HepG2 (cell line): Measurements from ENCODE around the gene LILRB3. TPM values are rescaled to one million over a fixed set of nuclear protein-coding genes. Genes with fewer than 3 reads are reported as not detected.
A peak's percentile ranks its signal among the peaks of the same experiment; 100 is the strongest.

Experiments used
- BHLHE40 ChIP-seq: IDR thresholded peaks from 2 replicates; pipeline ENCODE4 v1.6.1; 2011; ENCODE audit warnings: low read length, improper control_type of control experiment
- XBP1 ChIP-seq: sonication (generic); formaldehyde crosslinking; IDR thresholded peaks from 2 replicates; pipeline ENCODE4 v1.5.0; 2020; ENCODE audit warnings: missing genetic modification reagents
- ZMYM2 ChIP-seq: sonication (generic); formaldehyde crosslinking; IDR thresholded peaks from 2 replicates; pipeline ENCODE4 v1.8.0; 2022; ENCODE audit warnings: mild to moderate bottlenecking, missing genetic modification reagents
- ZNF432 ChIP-seq: sonication (generic); formaldehyde crosslinking; IDR thresholded peaks from 2 replicates; pipeline ENCODE4 v1.5.0; 2020; ENCODE audit warnings: missing genetic modification reagents, mild to moderate bottlenecking, borderline replicate concordance
- ZNF501 ChIP-seq: sonication (generic); formaldehyde crosslinking; IDR thresholded peaks from 2 replicates; pipeline ENCODE4 v1.5.1; 2020; ENCODE audit warnings: mild to moderate bottlenecking, moderate library complexity, missing genetic modification reagents
- ZNF7 ChIP-seq: IDR thresholded peaks from 2 replicates; pipeline ENCODE4 v1.6.1; 2016; ENCODE audit warnings: missing biosample characterization, missing genetic modification reagents
- polyA plus RNA-seq, 8 experiments: library from polyadenylated mRNA; depleted of rRNA in 3 of 8; stranded (reverse) in 7 of 8; unstranded in 1 of 8; fragments of >200 nt; fragmentation: Illumina TruSeq in 4 of 8; extraction: Trizol in 4 of 8; gene quantifications; 2 replicates each; pipeline versions ENCODE4 v1.2.1 to v1.2.3, GENCODE V29; 2011 to 2016; ENCODE audit warnings: low read depth in 4 of 8, missing spikeins in 1 of 8, mixed read lengths in 1 of 8; ENCODE audit not compliant: insufficient read depth in 1 of 8
- total RNA-seq, 5 experiments: library from RNA; depleted of rRNA; stranded (reverse); fragments of >200 nt; fragmentation: Illumina TruSeq; extraction: Trizol; gene quantifications; 2 replicates each; pipeline ENCODE4 v1.2.3, GENCODE V29; 2016; ENCODE audit warnings: low read depth in 1 of 5
- TF ChIP-seq, protein P1 (sequence below): IDR thresholded peaks from 2 replicates; pipeline ENCODE4 v1.6.1; 2016; ENCODE audit warnings: low read depth, missing genetic modification reagents, missing compliant biosample characterization
- TF ChIP-seq, protein P2 (sequence below): sonication (generic); formaldehyde crosslinking; IDR thresholded peaks from 2 replicates; pipeline ENCODE4 v1.4.0; 2020; ENCODE audit warnings: missing genetic modification reagents
- TF ChIP-seq, protein P3 (sequence below): IDR thresholded peaks from 2 replicates; pipeline ENCODE4 v1.4.0; 2020; ENCODE audit warnings: mild to moderate bottlenecking, missing genetic modification reagents
- TF ChIP-seq, protein P4 (sequence below): sonication (generic); formaldehyde crosslinking; conservative IDR thresholded peaks from 2 replicates; pipeline ENCODE4 v1.8.1; 2023; ENCODE audit warnings: missing genetic modification reagents
- TF ChIP-seq, protein P5 (sequence below): sonication (generic); formaldehyde crosslinking; IDR thresholded peaks from 2 replicates; pipeline ENCODE4 v1.9.0; 2021; ENCODE audit warnings: missing genetic modification reagents, mild to moderate bottlenecking, borderline replicate concordance

Gene LILRB3
- total and polyA plus RNA-seq, 2 of the 13 experiments (the other 11 are each of a cell fraction or from before 2014, with no cell fraction given): 0.22 TPM; not detected in 1

DNA sequence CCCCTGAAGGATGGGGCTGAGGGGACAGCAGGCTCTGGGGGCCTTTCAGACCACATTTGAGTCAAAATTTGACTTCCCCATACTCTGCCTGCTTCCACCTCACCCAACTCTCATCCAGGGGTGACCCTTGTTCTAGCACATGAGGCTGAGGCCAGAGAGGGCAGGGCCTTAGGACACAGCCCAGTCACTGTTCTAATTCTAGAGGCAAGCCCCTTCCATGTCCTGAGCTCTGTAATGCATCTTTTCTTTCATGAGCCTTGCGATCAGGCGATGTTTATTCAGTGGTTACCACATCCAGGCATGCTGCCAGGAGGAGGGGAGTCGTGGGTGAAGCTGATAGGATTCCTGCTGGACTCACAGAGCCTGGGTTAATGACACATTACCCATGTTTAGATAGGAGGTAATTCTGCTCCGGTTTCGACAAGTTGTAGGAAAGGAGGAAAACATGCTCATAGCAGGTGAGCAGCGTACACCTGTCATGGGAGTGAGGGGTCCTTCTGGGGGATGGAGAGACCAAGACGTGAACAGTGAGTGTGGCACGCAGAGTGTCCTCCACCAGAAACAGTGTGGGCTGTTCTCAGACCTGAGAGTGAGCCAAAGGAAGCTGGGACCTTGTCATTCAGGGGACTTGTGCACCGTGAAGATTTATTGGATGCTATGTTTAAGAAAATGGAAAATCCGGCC is 12.9 kb downstream of the LILRB3 start (continued):
- TF ChIP-seq, protein P1, sequence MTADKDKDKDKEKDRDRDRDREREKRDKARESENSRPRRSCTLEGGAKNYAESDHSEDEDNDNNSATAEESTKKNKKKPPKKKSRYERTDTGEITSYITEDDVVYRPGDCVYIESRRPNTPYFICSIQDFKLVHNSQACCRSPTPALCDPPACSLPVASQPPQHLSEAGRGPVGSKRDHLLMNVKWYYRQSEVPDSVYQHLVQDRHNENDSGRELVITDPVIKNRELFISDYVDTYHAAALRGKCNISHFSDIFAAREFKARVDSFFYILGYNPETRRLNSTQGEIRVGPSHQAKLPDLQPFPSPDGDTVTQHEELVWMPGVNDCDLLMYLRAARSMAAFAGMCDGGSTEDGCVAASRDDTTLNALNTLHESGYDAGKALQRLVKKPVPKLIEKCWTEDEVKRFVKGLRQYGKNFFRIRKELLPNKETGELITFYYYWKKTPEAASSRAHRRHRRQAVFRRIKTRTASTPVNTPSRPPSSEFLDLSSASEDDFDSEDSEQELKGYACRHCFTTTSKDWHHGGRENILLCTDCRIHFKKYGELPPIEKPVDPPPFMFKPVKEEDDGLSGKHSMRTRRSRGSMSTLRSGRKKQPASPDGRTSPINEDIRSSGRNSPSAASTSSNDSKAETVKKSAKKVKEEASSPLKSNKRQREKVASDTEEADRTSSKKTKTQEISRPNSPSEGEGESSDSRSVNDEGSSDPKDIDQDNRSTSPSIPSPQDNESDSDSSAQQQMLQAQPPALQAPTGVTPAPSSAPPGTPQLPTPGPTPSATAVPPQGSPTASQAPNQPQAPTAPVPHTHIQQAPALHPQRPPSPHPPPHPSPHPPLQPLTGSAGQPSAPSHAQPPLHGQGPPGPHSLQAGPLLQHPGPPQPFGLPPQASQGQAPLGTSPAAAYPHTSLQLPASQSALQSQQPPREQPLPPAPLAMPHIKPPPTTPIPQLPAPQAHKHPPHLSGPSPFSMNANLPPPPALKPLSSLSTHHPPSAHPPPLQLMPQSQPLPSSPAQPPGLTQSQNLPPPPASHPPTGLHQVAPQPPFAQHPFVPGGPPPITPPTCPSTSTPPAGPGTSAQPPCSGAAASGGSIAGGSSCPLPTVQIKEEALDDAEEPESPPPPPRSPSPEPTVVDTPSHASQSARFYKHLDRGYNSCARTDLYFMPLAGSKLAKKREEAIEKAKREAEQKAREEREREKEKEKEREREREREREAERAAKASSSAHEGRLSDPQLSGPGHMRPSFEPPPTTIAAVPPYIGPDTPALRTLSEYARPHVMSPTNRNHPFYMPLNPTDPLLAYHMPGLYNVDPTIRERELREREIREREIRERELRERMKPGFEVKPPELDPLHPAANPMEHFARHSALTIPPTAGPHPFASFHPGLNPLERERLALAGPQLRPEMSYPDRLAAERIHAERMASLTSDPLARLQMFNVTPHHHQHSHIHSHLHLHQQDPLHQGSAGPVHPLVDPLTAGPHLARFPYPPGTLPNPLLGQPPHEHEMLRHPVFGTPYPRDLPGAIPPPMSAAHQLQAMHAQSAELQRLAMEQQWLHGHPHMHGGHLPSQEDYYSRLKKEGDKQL (CRISPR knock-in tag): peak; percentile 72; the same call in 1 of the 2 replicates
- TF ChIP-seq ZNF7 (CRISPR knock-in tag) (no peak), XBP1 (no peak), ZNF501 (CRISPR knock-in tag) (no peak), BHLHE40 (peak; percentile 45; the same call in 1 of the 2 replicates), ZNF432 (no peak), ZMYM2 (CRISPR knock-in tag) (no peak)
- TF ChIP-seq, protein P2, sequence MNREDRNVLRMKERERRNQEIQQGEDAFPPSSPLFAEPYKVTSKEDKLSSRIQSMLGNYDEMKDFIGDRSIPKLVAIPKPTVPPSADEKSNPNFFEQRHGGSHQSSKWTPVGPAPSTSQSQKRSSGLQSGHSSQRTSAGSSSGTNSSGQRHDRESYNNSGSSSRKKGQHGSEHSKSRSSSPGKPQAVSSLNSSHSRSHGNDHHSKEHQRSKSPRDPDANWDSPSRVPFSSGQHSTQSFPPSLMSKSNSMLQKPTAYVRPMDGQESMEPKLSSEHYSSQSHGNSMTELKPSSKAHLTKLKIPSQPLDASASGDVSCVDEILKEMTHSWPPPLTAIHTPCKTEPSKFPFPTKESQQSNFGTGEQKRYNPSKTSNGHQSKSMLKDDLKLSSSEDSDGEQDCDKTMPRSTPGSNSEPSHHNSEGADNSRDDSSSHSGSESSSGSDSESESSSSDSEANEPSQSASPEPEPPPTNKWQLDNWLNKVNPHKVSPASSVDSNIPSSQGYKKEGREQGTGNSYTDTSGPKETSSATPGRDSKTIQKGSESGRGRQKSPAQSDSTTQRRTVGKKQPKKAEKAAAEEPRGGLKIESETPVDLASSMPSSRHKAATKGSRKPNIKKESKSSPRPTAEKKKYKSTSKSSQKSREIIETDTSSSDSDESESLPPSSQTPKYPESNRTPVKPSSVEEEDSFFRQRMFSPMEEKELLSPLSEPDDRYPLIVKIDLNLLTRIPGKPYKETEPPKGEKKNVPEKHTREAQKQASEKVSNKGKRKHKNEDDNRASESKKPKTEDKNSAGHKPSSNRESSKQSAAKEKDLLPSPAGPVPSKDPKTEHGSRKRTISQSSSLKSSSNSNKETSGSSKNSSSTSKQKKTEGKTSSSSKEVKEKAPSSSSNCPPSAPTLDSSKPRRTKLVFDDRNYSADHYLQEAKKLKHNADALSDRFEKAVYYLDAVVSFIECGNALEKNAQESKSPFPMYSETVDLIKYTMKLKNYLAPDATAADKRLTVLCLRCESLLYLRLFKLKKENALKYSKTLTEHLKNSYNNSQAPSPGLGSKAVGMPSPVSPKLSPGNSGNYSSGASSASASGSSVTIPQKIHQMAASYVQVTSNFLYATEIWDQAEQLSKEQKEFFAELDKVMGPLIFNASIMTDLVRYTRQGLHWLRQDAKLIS: no peak
- TF ChIP-seq, protein P3, sequence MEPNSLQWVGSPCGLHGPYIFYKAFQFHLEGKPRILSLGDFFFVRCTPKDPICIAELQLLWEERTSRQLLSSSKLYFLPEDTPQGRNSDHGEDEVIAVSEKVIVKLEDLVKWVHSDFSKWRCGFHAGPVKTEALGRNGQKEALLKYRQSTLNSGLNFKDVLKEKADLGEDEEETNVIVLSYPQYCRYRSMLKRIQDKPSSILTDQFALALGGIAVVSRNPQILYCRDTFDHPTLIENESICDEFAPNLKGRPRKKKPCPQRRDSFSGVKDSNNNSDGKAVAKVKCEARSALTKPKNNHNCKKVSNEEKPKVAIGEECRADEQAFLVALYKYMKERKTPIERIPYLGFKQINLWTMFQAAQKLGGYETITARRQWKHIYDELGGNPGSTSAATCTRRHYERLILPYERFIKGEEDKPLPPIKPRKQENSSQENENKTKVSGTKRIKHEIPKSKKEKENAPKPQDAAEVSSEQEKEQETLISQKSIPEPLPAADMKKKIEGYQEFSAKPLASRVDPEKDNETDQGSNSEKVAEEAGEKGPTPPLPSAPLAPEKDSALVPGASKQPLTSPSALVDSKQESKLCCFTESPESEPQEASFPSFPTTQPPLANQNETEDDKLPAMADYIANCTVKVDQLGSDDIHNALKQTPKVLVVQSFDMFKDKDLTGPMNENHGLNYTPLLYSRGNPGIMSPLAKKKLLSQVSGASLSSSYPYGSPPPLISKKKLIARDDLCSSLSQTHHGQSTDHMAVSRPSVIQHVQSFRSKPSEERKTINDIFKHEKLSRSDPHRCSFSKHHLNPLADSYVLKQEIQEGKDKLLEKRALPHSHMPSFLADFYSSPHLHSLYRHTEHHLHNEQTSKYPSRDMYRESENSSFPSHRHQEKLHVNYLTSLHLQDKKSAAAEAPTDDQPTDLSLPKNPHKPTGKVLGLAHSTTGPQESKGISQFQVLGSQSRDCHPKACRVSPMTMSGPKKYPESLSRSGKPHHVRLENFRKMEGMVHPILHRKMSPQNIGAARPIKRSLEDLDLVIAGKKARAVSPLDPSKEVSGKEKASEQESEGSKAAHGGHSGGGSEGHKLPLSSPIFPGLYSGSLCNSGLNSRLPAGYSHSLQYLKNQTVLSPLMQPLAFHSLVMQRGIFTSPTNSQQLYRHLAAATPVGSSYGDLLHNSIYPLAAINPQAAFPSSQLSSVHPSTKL (CRISPR knock-in tag): peak; percentile 90
- TF ChIP-seq, protein P4, sequence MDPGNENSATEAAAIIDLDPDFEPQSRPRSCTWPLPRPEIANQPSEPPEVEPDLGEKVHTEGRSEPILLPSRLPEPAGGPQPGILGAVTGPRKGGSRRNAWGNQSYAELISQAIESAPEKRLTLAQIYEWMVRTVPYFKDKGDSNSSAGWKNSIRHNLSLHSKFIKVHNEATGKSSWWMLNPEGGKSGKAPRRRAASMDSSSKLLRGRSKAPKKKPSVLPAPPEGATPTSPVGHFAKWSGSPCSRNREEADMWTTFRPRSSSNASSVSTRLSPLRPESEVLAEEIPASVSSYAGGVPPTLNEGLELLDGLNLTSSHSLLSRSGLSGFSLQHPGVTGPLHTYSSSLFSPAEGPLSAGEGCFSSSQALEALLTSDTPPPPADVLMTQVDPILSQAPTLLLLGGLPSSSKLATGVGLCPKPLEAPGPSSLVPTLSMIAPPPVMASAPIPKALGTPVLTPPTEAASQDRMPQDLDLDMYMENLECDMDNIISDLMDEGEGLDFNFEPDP (CRISPR knock-in tag): no peak
- TF ChIP-seq, protein P5, sequence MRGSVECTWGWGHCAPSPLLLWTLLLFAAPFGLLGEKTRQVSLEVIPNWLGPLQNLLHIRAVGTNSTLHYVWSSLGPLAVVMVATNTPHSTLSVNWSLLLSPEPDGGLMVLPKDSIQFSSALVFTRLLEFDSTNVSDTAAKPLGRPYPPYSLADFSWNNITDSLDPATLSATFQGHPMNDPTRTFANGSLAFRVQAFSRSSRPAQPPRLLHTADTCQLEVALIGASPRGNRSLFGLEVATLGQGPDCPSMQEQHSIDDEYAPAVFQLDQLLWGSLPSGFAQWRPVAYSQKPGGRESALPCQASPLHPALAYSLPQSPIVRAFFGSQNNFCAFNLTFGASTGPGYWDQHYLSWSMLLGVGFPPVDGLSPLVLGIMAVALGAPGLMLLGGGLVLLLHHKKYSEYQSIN (CRISPR knock-in tag): no peak
